Parathyroid adenoma (tissue), 2 donors: ENCODE data around the gene SHISA4.

Source experiments
- H2AFZ ChIP-seq: fragments of 300-600 bp; sonication (generic); one replicate; pipeline ENCODE4 v1.7.0; 2017; ENCODE audit warnings: antibody characterized with exemption, mild to moderate bottlenecking
- H3K27ac ChIP-seq: fragments of 300-600 bp; sonication (generic); one replicate; pipeline ENCODE4 v1.7.0; 2017
- H3K27me3 ChIP-seq: fragments of 300-600 bp; sonication (generic); one replicate; pipeline ENCODE4 v1.7.0; 2017; ENCODE audit warnings: low read length; ENCODE audit not compliant: control insufficient read depth, insufficient read depth
- H3K36me3 ChIP-seq: fragments of 300-600 bp; sonication (generic); one replicate; pipeline ENCODE4 v1.7.0; 2017; ENCODE audit warnings: low read length; ENCODE audit not compliant: control insufficient read depth, insufficient read depth
- H3K4me1 ChIP-seq: fragments of 300-600 bp; sonication (generic); one replicate; pipeline ENCODE4 v1.7.0; 2017; ENCODE audit warnings: control low read depth
- H3K4me2 ChIP-seq: fragments of 300-600 bp; sonication (generic); one replicate; pipeline ENCODE4 v1.7.0; 2017; ENCODE audit warnings: low read length
- H3K4me3 ChIP-seq: fragments of 300-600 bp; sonication (generic); one replicate; pipeline ENCODE4 v1.7.0; 2017; ENCODE audit warnings: low read depth, low read length
- H3K79me2 ChIP-seq: fragments of 300-600 bp; sonication (generic); one replicate; pipeline ENCODE4 v1.7.0; 2017; ENCODE audit warnings: control low read depth
- H3K9ac ChIP-seq: fragments of 300-600 bp; sonication (generic); one replicate; pipeline ENCODE4 v1.7.0; 2017; ENCODE audit warnings: mild to moderate bottlenecking
- H3K9me3 ChIP-seq: fragments of 300-600 bp; sonication (generic); one replicate; pipeline ENCODE4 v1.7.0; 2017; ENCODE audit warnings: low read length; ENCODE audit not compliant: control insufficient read depth
- TF ChIP-seq, protein P1 (sequence below): fragments of 300-600 bp; sonication (generic); IDR thresholded peaks from one replicate; pipeline ENCODE4 v1.7.0; 2017; ENCODE audit warnings: antibody characterized with exemption, mild to moderate bottlenecking
- donor health status: primary hyperparathyroidism.

Gene SHISA4

DNA sequence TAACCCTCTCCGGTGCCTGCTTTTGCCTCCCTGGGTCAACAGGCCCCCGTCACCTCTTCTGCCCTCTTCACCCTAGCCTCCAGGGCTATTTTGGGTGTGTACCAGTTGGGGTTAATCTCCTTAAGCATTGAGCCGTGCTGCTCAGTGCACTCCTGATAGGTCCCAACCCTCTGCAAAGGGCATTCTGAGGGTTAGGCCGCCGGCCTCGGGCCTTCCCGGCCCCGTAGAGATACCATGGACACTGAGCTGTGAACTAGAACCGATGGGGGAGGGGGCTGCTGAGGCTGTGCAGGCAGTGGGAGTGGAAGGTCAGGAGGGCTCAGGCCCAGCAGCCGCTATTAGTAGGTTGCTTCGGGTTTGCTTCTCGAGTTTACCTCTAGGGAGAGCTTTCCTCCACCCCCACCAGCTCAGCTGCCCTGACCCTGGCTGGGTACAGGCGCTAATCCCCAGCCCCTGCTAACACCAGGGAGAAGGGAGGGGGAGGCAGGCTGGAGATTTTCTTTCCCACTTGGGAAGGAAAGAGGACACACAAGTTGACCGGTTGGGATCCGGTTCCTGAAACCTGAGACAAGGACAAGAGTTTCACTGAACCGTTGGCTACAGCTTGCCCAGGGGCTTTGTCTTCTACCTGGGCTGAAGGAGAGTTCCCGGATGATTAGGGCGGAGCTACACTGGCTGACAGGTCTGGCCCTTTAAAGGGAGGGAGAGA lies 52.9 kb downstream of the SHISA4 start:
- H3K9ac ChIP-seq, result no peak overlapping the region
- H3K9me3 ChIP-seq, result no peaks in the 10 kb centered on the region
- TF ChIP-seq, protein P1, sequence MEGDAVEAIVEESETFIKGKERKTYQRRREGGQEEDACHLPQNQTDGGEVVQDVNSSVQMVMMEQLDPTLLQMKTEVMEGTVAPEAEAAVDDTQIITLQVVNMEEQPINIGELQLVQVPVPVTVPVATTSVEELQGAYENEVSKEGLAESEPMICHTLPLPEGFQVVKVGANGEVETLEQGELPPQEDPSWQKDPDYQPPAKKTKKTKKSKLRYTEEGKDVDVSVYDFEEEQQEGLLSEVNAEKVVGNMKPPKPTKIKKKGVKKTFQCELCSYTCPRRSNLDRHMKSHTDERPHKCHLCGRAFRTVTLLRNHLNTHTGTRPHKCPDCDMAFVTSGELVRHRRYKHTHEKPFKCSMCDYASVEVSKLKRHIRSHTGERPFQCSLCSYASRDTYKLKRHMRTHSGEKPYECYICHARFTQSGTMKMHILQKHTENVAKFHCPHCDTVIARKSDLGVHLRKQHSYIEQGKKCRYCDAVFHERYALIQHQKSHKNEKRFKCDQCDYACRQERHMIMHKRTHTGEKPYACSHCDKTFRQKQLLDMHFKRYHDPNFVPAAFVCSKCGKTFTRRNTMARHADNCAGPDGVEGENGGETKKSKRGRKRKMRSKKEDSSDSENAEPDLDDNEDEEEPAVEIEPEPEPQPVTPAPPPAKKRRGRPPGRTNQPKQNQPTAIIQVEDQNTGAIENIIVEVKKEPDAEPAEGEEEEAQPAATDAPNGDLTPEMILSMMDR, result no peak
- peak overlapping the region; percentile 2 for H3K4me3 ChIP-seq
- H3K27ac ChIP-seq, result peak overlapping the region; percentile 70
- H3K4me2 ChIP-seq, result peak overlapping the region; percentile 68
- H3K4me1 ChIP-seq, result peaks cover 9% of the 10 kb centered on the region
- H2AFZ ChIP-seq, result peak overlapping the region; percentile 90
- no peaks in the 10 kb centered on the region for H3K27me3 ChIP-seq
- H3K36me3 ChIP-seq, result no peaks in the 10 kb centered on the region
- H3K79me2 ChIP-seq, result no peaks in the 10 kb centered on the region

- Histone ChIP-seq H3K9ac (no peak overlapping the region), H3K4me2 (peak overlapping the region; percentile 68), H3K79me2 (no peaks in the 10 kb centered on the region), H3K36me3 (no peaks in the 10 kb centered on the region), H2AFZ (peak overlapping the region; percentile 90), H3K27ac (peak overlapping the region; percentile 70), H3K9me3 (no peaks in the 10 kb centered on the region), H3K4me1 (peaks cover 9% of the 10 kb centered on the region), H3K27me3 (no peaks in the 10 kb centered on the region), H3K4me3 (peak overlapping the region; percentile 2)
- TF ChIP-seq, protein P1, result no peak
Measured at GRCh38 chr1:201942129-201942495, 53.4 kb downstream of the SHISA4 start.
